GM19455 (cell line): ENCODE results near the gene IKZF3.
A peak's percentile ranks its signal among the peaks of the same experiment; 100 is the strongest.
"Not testable (repeated sequence)": the region's sequence is repeated elsewhere in the genome, so short reads cannot be mapped to it uniquely, and the experiment has no call there.

Source experiments
- ATAC-seq: cut with Tn5 transposase; IDR thresholded peaks from one replicate; pipeline ENCODE4 v1.9.1; 2021; ENCODE audit not compliant: unreplicated experiment

IKZF3 gene

GRCh38 chr17:39863918-39864746 lies at the start of gene IKZF3:
TSS of gene IKZF3 (minus strand) at chr17:39864312. CDS start at chr17:39864126, 186 bp downstream.
- ATAC-seq = no peak

DNA sequence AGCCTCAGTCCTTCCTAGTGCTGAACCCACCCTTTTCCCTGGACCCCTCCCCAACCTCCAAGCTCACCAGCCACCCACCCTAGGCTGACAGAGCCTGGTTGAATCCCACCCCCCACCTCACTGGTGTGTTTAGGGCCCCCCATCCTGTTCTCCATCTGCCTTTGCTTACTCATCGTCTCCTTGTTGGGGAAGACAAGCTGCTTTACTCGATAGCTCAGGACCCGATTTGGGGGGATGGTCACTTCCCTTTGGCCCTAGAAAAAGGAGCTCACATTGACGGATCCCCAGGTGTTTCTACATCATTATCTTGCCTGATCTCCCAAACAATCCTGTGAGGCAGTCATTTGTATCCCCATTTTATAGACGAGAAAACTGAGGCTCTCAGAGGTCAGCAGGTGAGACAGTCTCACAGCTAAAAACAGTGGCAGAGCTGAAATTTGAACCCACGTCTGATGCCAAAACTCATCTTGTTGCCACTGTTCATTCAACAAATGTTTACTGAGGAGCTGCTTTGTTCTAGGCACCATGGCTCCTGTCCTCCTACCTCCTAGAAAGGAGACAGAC lies 44.8 kb upstream of the IKZF3 start:
- no peak for ATAC-seq

- ATAC-seq = no peak
These were observed 40.8 kb upstream of the IKZF3 start for GRCh38 chr17:39904990-39905288.

DNA sequence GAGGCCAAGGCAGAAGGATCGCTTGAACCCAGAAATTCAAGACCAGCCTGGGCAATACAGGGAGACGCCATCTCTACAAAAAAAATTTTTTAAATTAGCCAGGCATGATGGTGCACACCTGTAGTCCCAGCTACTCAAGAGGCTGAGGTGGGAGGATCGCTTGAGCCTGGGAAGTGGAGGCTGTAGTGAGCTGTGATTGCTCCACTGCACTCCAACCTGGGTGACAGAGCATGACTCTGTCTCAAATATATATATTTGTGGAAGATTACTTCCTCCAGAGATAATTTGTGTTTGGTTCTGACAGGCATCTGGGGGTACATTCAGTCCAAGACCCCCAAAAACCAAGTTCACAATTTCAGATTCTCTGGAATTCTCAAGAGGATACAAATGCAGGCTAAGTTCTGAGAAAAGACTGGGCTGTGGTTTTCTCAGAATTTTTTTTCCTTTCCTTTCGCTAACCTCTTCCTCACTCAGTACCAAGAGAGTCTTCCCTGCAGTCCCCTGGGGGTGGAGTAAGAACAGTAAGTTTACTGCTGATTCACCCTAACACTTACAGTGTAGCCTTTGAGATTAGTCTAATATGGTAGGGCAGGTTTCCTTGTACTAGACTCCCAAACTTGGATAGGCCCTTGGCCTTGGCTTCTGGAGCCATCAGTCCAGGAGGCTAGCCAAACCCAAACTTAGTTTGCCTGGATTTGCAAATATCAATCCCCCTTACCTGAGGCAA lies 39.2 kb upstream of the IKZF3 start:
- no peak for ATAC-seq

DNA sequence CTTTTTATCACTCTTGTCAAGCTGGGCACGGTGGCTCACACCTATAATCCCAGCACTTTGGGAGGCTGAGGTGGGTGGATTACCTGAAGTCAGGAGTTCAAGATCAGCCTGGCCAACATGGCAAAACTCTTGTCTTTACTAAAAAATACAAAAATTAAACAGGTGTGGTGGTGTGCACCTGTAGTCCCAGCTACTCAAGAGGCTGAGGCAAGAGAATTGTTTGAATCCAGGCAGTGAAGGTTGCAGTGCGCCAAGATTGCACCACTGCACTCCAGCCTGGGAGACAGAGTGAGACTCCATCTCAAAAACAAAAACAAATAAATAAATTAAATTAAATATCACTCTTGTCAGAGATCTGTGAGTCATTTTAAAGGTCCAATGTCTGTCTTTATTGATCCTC lies 37.9 kb upstream of the IKZF3 start:
- not testable (repeated sequence) for ATAC-seq

- ATAC-seq = no peak
These were observed 35.1 kb upstream of the IKZF3 start for GRCh38 chr17:39899215-39899614.

DNA sequence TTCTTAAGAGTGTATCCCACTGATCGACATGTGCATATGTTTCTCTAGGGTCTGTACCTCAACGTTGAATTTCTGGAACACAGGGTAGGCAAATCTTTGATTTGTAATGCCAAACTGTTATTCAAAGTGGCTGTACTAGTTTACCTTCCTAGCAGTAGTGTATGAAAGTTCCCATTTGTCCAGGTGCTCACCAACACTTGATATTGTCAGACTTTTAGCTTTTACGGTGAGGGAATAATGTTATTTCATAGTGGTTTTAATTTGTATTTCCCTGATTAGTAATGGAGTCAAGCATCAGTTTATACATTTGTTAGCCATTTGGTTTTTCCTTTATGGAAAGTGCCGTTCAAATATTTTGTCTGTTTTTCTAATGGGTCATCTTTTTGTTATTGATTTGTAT lies 34.0 kb upstream of the IKZF3 start:
- ATAC-seq = no peak

DNA sequence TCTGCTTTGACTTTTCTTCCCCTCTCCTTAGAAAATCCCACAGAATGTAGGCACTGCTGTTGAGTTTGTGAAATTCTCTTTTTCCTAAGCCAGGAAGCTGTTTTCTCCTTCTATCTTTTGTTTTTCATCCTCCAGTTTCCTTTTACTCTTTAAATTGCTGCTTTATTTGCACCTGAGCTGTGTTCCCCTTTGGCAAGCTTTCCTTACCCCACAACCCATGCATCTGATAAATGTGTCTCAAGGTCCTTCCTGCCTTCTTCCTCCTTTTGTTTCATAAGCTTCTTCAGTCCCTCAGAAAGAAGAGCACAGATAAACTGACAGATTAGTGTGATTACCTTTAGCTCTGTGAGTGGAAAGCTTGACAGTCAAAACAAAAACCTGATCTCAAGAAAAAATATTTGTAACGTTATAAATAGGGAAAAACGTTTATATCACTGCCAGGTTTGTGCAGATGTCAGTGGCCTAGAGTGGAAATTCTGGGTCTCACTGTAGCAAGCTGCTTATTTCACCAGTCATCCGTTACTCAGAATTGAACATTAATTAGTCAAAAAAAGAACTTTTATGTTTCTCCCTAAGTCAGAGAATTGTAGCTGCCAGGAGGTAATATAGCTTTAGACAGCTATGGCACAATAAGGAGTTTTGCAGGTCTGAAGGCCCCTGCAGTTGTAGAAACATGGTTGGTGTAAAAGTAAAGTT lies 30.7 kb upstream of the IKZF3 start:
- no peak for ATAC-seq

DNA sequence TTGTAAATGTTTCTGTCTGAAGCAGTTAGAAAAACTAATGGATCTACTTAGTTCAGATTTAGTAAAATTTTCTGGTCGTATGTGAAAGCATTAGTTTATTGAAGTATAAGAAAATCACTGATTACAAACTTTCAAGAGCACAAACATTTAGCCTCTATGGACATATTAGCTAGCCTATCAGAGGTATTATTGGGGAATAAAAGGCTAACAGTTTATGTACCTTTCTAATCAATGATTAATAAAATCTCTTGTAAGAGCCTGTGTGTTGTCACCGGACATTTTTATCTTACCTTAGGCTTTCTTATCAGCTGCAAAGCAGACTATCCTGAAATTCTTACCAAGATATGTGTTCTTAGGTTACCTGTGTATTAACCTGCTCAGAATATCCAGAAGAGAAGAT lies 25.1 kb upstream of the IKZF3 start:
- no peak for ATAC-seq

DNA sequence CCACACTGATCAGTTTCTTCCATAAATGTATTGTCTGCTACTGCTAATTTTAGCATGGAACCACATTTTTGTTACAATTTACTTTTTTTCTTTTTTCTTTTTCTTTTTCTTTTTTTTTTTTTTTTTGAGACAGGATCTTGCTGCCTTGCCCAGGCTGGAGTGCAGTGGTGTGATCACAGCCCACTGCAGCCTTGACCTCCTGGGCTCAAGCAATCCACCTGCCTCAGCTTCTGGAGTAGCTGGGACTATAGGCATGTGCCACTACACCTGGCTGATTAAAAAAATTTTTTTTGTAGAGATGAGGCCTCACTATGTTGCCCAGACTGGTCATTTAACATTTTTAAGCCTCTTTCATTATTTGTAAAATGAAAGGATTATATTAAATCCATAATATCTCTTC lies 23.0 kb upstream of the IKZF3 start:
- no peak for ATAC-seq

DNA sequence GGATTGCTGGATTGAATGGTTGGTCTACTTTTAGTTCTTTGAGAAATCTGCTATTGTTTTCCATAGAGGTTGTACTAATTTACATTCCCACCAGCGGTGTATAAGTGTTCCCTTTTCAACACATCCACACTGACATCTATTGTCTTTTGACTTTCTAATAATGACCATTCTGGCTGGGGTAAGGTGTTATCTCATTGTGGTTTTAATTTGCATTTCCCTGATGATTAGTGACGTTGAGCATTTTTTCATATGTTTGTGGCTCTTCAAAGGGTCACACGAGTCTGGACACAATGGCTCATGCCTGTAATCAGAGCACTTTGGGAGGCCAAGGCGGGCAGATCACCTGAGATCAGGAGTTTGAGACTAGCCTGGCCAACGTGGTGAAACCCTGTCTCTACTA lies 22.0 kb upstream of the IKZF3 start:
- ATAC-seq = not testable (repeated sequence)

DNA sequence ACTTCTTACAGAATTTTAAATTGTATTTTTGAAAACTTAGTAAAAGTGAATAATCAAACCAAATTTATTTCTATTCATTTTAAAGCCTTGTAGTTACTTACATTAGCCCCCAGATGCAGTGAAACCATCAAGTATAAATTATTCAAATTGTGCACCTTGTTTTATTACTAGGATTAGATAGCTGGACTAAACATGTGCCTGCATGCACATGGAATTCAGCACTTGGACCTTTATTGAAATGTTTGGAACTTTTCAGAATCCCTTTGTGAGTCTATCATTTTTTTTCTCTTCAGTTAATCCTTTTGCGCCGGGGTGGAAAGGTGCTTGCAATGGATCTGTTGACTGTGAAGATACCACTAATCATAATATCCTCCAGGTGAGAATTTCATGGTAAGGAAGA lies 8.6 kb upstream of the IKZF3 start:
- ATAC-seq = no peak

DNA sequence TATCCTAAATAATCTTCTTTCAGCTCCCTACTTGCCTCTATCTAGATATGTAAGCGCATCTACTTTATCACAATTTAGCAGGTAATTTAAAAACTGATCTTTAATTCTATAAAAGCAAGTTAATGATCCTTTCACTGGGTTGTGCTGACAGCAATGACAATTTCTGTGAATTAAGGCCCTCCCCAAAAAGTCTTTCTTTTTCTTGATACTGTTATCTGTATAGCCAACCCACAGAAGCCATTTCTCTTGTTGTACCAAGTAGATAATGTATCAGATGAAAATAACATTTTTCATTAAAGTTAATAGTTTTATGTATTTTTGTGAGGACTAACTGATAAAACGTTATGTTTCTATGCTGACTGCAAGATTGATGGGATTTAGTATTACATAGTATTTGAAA lies 7.7 kb upstream of the IKZF3 start:
- ATAC-seq = no peak

DNA sequence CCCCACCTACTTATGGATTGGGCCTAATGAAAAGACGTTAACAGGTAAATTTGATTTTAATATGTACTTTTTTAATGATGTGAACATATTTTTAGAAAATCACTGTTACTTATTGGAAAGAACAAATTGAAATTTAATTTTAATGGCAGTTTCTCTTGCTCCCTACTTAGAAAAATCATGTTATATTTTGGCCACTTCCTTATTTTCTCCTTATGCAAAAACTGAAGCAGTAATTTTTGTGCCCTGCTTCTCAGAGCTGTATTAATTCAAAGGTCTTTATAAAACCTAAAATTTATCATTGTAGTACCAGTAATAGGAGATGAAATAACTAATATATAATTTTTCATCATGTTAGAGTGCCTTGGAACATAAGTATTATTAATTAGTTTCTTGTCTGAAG lies 6.7 kb upstream of the IKZF3 start:
- no peak for ATAC-seq

GRCh38 chr17:39868554-39868942 lies 4.4 kb upstream of the IKZF3 start:
- ATAC-seq = no peak

GRCh38 chr17:39867880-39868553 lies 3.9 kb upstream of the IKZF3 start, which contains the start of gene ZPBP2:
TSS of gene ZPBP2 (plus strand) at chr17:39868202. CDS start at chr17:39868355, 153 bp downstream.
- ATAC-seq = peak; percentile 4

DNA sequence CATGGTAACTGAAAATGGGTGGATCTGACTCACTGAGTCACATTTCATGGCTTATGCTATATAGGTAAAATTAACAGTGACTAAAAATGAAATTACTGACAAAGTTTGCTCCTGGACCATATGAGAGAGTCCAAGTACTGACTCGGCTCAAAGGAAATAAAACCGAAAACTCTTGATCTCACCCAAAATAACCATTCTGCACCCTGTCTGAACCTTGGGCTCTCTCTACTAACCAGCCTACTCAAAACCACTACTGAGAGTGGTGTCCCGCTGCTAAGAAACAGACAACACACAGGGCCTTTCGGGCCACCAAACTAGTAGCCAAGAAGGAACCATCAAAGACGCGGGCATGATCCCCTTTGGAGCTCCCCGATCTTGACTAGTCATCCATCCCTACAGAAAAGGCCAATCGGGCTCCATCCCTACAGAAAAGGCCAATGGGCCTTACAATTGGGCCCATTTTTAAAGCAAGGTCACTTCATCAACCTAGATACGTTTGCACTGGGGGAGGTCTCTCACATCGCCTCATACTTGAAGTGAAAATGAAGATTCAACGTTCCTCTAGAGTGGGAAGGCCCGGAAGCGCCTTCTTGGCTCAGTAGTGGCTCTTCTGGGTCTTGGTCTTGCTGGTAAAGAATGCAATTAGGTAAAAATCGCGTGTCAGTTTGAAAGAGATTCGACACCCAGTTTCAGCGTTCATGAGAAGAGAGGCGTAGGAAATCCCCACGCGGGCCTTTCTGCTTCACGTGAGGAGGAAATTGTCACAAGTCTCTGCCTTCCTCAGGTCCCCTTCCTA lies 3.2 kb upstream of the IKZF3 start:
- peak; percentile 47 for ATAC-seq

- ATAC-seq = no peak
These were observed 2.1 kb upstream of the IKZF3 start for GRCh38 chr17:39866013-39866730.

GRCh38 chr17:39863244-39863917 lies 731 bp downstream of the IKZF3 start:
- no peak for ATAC-seq
